GM10266 (cell line): ENCODE results near the gene TMTC3.

ENCODE experiments used
- DNase-seq: peaks from one replicate; pipeline ENCODE4 v3.0.0; 2012; ENCODE audit errors: extremely low spot score
- TF ChIP-seq, protein P1 (sequence below): IDR thresholded peaks from 2 replicates; pipeline ENCODE4 v1.5.1; 2012; ENCODE audit warnings: mild to moderate bottlenecking, low read depth; ENCODE audit not compliant: control insufficient read depth, insufficient read depth; ENCODE audit errors: missing control alignments

Gene TMTC3

DNA sequence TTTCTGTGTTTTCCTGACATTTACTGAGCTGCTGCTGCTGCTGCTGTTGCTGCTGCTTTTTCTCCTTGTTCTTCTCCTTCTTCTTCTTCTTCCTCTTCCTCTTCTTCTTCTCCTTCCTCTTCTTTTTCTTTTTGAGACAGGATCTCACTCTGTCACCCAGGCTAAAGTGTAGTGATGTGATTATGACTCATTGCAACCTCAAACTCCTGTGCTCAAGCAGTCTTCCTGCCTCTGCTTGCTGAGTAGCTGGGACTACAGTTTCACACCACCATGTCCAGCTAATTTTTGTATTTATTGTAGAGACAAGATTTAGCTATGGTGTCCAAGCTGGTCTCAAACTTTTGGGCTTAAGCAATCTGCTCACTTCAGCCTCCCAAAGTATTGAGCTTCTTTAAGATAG lies 95.8 kb downstream of the TMTC3 start:
- TF ChIP-seq, protein P1, sequence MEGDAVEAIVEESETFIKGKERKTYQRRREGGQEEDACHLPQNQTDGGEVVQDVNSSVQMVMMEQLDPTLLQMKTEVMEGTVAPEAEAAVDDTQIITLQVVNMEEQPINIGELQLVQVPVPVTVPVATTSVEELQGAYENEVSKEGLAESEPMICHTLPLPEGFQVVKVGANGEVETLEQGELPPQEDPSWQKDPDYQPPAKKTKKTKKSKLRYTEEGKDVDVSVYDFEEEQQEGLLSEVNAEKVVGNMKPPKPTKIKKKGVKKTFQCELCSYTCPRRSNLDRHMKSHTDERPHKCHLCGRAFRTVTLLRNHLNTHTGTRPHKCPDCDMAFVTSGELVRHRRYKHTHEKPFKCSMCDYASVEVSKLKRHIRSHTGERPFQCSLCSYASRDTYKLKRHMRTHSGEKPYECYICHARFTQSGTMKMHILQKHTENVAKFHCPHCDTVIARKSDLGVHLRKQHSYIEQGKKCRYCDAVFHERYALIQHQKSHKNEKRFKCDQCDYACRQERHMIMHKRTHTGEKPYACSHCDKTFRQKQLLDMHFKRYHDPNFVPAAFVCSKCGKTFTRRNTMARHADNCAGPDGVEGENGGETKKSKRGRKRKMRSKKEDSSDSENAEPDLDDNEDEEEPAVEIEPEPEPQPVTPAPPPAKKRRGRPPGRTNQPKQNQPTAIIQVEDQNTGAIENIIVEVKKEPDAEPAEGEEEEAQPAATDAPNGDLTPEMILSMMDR = no peak
- no peak for DNase-seq

DNA sequence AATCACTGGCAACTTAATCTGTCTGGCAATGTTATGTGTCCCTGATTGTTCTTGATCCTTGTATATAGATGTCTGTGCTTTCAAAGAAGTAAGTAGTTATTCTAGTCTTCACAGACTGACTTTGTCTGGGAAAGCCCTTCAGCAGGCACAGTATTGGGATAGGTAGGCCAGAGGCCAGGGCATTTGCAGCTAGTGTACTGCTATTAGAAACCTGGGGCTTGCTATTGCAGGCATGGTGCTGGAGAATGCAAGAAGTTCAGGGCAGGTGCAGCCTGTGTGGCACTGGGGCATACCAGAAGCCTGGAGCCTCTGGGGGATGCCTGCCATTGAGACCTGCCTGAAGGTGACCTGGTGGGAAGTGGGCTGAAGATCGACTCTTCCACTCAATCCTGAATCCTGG lies 96.3 kb downstream of the TMTC3 start:
- no peak for DNase-seq
- TF ChIP-seq, protein P1 = no peak

DNA sequence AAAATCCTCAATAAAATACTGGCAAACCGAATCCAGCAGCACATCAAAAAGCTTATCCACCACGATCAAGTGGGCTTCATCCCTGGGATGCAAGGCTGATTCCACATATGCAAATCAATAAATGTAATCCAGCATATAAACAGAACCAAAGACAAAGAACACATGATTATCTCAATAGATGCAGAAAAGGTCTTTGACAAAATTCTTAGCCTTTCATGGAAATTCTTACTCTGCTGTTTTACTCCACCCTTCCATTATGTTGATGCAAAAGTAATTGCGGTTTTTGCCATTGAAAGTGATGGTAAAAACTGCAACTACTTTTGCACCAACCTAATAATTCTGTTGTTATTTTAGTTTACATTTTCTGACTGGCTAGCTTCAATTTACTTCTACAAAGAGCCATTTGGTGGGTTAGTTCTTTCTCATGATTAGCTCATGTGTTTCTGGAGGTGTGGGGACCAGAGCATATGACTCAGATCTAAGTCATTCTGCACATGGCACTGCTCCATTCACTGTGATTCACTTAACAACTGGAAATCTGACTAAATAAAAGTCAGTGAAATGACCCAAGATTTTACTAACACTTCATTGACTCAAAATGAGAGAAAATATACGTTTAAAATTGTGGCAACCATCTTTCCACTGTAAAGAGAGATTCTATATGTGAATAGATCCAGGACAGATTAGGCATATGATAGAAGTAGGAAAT lies 99.9 kb downstream of the TMTC3 start:
- TF ChIP-seq, protein P1 = no peak
- no peak for DNase-seq

DNA sequence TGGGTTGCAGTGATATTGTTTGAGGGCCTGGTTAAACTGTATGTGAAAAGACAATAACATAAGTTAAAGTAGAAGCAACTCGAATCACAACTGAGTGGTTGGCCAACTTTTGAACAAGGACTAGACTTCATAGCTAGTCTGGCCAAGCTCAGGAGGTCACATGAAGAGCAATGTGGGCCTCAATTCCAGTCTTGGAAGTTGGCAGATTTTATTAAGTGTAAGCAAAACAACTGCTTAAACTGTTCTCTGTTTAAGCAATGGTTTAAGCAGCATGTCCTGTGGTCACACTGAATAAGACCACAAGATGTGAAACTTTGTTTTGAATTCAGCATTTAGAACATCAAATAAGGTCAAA lies 100.4 kb downstream of the TMTC3 start:
- TF ChIP-seq, protein P1 = no peak
- no peak for DNase-seq

DNA sequence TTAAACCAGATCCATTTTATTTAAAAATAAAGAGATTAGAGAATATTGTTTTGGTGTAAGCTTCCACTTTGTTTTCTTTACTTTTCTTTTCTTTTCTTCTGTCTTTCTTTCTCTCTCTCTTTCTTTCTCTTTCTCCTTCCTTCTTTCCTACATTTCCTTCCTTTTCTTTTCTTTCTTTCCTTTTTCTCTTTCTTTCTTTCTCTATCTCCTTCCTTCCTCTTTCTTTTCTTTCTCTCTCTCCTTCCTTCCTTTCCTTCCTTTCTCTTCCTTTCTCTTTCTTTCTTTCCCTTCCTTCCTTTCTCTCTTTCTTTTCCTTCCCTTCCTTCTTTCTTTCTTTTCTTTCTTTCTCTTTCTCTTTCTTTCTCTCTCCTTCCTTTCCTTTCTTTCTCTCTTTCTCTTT lies 100.8 kb downstream of the TMTC3 start:
- TF ChIP-seq, protein P1 = no peak
- DNase-seq = no peak

DNA sequence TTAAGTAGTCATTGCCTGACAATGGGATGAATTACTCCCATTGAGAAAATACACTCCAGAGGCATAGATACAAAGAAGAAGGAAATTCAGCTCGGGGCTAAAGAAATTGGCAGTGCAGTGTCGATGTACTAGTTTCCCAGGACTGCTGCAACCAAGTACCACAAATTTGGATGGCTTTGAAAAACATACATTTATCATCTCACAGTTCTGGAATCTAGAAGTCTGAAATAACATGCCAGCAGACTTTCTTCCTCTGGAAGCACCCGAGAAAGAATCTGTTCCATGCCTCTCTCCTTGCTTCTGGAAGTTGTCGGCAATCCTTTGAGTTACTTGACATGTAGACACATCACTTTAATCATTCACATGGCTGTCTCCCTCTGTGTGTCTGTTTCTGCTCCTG lies 101.9 kb downstream of the TMTC3 start:
- no peak for DNase-seq
- TF ChIP-seq, protein P1 = no peak

DNA sequence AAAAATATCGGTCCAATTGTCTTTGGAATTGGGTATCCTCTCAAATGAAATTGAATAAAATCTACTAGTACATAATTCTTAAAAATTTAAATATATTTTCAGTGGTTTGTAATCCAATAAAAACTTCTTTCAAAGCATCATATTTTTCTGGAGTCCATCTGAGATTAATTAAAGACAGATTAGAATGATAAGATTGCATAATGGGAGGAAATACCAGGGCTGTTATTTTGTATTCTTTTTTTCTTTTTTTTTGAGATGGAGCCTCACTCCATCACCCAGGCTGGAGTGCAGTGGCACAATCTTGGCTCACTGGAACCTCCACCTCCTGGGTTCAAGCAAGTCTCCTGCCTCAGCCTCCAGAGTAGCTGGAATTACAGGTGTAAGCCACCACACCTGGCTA lies 103.8 kb downstream of the TMTC3 start:
- DNase-seq = no peak
- TF ChIP-seq, protein P1 = no peak
